ENCODE results near the gene LOXL3.

DNA sequence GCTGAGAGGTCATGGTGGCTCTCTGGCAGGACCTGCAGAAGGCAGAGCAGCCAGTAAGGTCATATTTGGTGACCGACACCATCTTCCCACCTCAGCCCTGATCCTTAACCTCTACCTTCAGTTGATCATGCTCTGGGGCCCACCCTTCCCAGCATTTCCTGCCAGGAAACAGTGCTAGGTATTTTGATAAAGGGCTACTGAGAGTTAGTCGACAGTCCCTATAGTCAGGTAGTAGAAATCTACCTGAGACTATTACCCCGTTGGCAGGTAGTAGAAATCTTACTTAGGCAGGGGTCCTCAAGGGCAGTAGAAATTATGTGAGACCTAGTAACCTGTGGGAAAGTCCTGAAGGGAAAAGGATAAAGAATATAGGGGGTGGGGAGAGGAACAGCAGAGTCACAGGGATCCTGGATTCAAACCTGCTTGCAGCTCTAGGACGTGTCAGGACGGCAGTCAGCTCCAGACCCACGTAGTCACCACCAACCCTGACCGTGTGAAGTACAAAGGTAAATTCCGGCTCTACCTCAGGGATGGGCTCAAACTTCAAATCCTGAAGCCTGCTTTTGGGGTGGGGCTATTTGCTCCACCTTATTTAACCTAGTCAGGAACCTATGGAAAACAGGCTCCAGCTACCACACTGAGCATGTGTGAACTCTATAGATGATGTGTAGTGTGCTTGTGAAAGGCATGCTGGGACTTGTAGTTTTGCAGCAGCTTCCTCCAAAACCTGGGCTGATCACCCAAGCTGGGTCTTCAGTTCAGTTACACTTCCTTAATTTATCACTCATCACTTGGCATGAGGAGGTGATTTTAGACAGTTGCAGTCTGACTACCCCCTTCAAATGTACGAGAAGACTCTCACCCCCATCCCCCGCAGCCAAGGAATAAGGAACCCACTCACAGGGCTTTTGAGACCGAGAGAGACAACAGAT is 27.8 kb downstream of the LOXL3 start, which contains the start of gene DQX1:
- TF ChIP-seq, protein P1, sequence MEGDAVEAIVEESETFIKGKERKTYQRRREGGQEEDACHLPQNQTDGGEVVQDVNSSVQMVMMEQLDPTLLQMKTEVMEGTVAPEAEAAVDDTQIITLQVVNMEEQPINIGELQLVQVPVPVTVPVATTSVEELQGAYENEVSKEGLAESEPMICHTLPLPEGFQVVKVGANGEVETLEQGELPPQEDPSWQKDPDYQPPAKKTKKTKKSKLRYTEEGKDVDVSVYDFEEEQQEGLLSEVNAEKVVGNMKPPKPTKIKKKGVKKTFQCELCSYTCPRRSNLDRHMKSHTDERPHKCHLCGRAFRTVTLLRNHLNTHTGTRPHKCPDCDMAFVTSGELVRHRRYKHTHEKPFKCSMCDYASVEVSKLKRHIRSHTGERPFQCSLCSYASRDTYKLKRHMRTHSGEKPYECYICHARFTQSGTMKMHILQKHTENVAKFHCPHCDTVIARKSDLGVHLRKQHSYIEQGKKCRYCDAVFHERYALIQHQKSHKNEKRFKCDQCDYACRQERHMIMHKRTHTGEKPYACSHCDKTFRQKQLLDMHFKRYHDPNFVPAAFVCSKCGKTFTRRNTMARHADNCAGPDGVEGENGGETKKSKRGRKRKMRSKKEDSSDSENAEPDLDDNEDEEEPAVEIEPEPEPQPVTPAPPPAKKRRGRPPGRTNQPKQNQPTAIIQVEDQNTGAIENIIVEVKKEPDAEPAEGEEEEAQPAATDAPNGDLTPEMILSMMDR (IDR thresholded peaks at IDR 0.05) = no peak
- TF ChIP-seq POLR2AphosphoS5 (IDR thresholded peaks at IDR 0.05) = no peak
- TF ChIP-seq POLR2A (IDR thresholded peaks at IDR 0.05) = no peak

All from upper lobe of left lung (tissue), 4 donors.